ENCODE results near the gene KERA.

Gene KERA

DNA sequence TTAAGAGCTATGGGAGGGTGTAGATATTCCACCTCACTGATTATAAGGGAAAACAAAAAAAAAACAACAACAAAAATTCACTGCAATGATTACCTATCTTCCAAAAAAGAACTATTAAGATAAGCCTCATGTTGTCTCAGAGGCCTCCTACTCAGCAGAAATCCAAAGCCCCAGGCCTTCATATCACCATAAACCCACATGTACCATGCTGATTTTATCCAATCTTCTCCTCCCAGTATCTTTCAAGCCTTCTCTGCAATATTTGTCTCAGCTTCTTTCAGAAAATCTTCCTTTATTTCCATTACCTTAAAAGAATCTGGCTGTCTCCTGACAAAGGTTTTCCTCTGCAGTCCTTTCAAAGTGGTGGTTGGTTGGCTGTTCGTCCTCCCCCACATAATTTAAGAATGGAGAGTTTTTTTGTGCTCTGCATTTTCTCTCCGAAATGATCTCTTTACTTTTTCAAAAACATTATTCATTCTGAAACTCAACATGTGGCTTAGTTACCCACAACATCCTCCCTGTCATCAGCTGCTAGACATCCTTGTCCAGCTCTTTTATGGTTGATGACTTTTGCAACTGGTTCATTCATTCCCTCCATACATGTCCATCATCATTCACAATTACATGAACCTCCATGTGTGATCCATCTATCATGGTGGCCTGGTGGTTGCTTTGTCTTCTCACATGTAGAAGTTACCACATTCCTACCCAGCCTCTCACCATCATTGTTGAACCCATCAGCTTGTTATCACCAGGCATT, 50.1 kb downstream of the KERA start:
- DNase-seq, result no peak

DNA sequence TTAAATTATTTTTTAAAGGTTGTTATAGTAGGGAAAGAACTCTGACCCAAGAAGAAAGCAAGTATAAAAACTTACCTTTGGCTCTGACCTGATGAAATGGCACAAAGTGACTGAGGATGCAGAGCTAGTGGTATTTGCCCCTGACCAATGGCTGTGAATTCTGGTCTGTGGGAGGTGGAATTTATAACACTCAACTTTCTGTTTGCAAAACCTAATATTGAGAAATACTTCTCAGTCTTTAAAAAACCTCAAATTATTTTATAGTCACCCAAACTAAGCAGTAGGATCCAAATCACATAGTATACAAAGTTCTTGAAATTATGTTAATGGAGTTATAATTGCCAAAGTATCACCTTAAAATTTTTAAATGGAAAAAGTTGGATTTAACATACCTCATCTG, 53.0 kb downstream of the KERA start, which contains the start of gene EPYC:
Gene EPYC, minus strand, starts transcription at position 101 of the 400 bp plus-strand sequence. CDS start 2,407 bp downstream, outside the sequence.
- no peak for DNase-seq

DNA sequence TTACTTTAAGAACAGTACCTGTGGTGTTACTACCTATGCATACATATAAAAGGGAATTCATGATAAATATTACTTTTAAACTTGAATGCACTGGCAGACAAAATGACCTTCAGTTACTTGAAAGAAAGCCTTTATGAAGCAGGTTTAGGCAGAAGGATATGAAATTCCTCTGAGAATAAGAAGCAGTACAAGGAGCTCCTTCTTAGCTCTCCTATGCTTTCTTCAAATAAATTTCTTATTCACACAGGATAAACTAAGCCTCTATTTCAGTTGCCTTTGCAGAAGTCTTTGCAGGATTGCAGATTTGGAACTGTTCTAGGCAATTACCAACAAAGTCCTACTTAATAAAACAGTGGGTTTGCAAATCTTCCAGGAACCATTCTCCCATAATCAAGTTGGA, 54.1 kb downstream of the KERA start:
- no peak for DNase-seq

DNA sequence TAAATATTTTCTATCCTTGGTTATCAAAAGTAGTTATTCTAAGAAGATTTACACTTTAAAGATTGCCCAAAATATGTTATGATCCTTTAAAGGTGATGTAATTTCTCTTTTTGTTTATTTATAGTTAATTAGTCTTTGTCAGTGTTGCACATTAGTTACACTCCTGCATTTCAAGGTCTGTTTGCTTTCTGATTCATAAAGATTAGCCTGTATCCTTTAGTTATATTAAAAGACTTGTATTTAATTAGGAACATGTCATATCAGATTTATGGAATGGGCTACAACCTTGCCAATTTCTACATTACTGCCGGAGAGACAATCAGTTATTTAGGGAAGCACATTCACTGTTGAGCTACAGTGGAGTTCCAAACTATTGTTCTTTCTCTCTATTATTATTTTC, 56.5 kb downstream of the KERA start:
- DNase-seq, result no peak
